IMR-90 (cell line): ENCODE results near the gene PCBP3. TPM values are rescaled to one million over a fixed set of nuclear protein-coding genes. Genes with fewer than 3 reads are reported as not detected.

ENCODE experiments used
- ATAC-seq: fragments of 200-7000 bp; cut with Tn5 transposase; 2 replicates; pipeline ENCODE4 v1.9.1; 2020; ENCODE audit warnings: low read depth, mild to moderate bottlenecking, moderate library complexity
- BruUV-seq: library from RNA; stranded (reverse); fragments of 400-500 nt; replicated peaks from 2 replicates; lab custom pipeline; 2021; lab: Mats Ljungman, UMichigan
- CTCF ChIA-PET: fragments of 300-600 bp; formaldehyde crosslinking; extraction: SDS; loops from one replicate; lab custom pipeline; 2021; ENCODE audit warnings: antibody characterized with exemption; lab: Yijun Ruan, JAX
- POLR2A ChIA-PET: fragments of 300-600 bp; sonication (Branson Sonifier 250); formaldehyde crosslinking; loops from one replicate; lab custom pipeline; 2022; ENCODE audit warnings: antibody characterized with exemption; ENCODE audit not compliant: unreplicated experiment; lab: Charles Lee
- DNase-seq: peaks from one replicate; pipeline ENCODE4 v3.0.0; 2013
- H2AFZ ChIP-seq: replicated peaks from 2 replicates; pipeline ENCODE3; 2013; ENCODE audit warnings: low read length, mild to moderate bottlenecking; ENCODE audit not compliant: poor library complexity
- H2AK5ac ChIP-seq: 2 replicates; pipeline ENCODE4 v1.6.1; 2013; ENCODE audit warnings: low read depth, low read length, inconsistent platforms
- H2AK9ac ChIP-seq: replicated peaks from 2 replicates; pipeline ENCODE3; 2013; ENCODE audit warnings: mild to moderate bottlenecking, low read depth, low read length, moderate library complexity; ENCODE audit not compliant: poor library complexity
- H2BK120ac ChIP-seq: 2 replicates; pipeline ENCODE4 v1.6.1; 2013; ENCODE audit warnings: low read depth, low read length, inconsistent platforms
- H2BK15ac ChIP-seq: 3 replicates; pipeline ENCODE4 v1.6.1; 2013; ENCODE audit warnings: low read depth, low read length, inconsistent platforms
- H2BK20ac ChIP-seq: 2 replicates; pipeline ENCODE4 v1.6.1; 2013; ENCODE audit warnings: low read depth, mild to moderate bottlenecking, inconsistent platforms, low read length, moderate library complexity
- H2BK5ac ChIP-seq: 2 replicates; pipeline ENCODE4 v1.6.1; 2013; ENCODE audit warnings: mild to moderate bottlenecking, low read depth, low read length, inconsistent platforms; ENCODE audit not compliant: poor library complexity, severe bottlenecking
- H3K14ac ChIP-seq: replicated peaks from 2 replicates; pipeline ENCODE4 v1.6.1; 2013; ENCODE audit warnings: low read depth, low read length, inconsistent platforms
- H3K18ac ChIP-seq: 2 replicates; pipeline ENCODE4 v1.6.1; 2013; ENCODE audit warnings: low read depth, low read length, control low read depth
- H3K23ac ChIP-seq: 2 replicates; pipeline ENCODE4 v1.6.1; 2013; ENCODE audit warnings: low read depth, low read length, inconsistent platforms
- H3K27ac ChIP-seq: 2 replicates; pipeline ENCODE4 v1.5.1; 2013; ENCODE audit warnings: mild to moderate bottlenecking, control low read depth, low read length; ENCODE audit not compliant: insufficient read depth
- H3K27me3 ChIP-seq: 2 replicates; pipeline ENCODE4 v1.6.1; 2013; ENCODE audit warnings: low read length; ENCODE audit not compliant: control insufficient read depth, insufficient read depth
- H3K36me3 ChIP-seq: 2 replicates; pipeline ENCODE4 v1.6.1; 2013; ENCODE audit warnings: low read length, mixed read lengths; ENCODE audit not compliant: control insufficient read depth, insufficient read depth
- H3K4ac ChIP-seq: 2 replicates; pipeline ENCODE4 v1.6.1; 2013; ENCODE audit warnings: low read depth, low read length, inconsistent platforms
- H3K4me1 ChIP-seq: 2 replicates; pipeline ENCODE4 v1.6.1; 2013; ENCODE audit warnings: low read length, mixed read lengths; ENCODE audit not compliant: control insufficient read depth, insufficient read depth
- H3K4me2 ChIP-seq: 2 replicates; pipeline ENCODE4 v1.6.1; 2013; ENCODE audit warnings: low read depth, mild to moderate bottlenecking, control low read depth, low read length, moderate library complexity
- H3K4me3 ChIP-seq: 2 replicates; pipeline ENCODE4 v1.5.1; 2013; ENCODE audit warnings: low read depth, mild to moderate bottlenecking, control low read depth, low read length, moderate library complexity; ENCODE audit not compliant: insufficient read depth
- H3K56ac ChIP-seq: 2 replicates; pipeline ENCODE4 v1.6.1; 2013; ENCODE audit warnings: low read length, inconsistent platforms; ENCODE audit not compliant: insufficient read depth; ENCODE audit errors: extremely low read depth
- H3K79me1 ChIP-seq, 2 experiments: 2 replicates each; pipeline ENCODE4 v1.6.1; 2013; ENCODE audit warnings: low read length in 2 of 2, inconsistent platforms in 1 of 2, low read depth in 1 of 2
- H3K9ac ChIP-seq: 2 replicates; pipeline ENCODE4 v1.6.1; 2013; ENCODE audit warnings: low read depth, low read length, control low read depth
- H3K9me1 ChIP-seq: 2 replicates; pipeline ENCODE4 v1.6.1; 2013; ENCODE audit warnings: low read length, inconsistent platforms; ENCODE audit not compliant: insufficient read depth
- H3K9me3 ChIP-seq: 2 replicates; pipeline ENCODE4 v1.6.1; 2013; ENCODE audit warnings: low read length; ENCODE audit not compliant: control insufficient read depth, insufficient read depth
- H4K20me1 ChIP-seq: 2 replicates; pipeline ENCODE4 v1.6.1; 2013; ENCODE audit warnings: low read length, inconsistent platforms; ENCODE audit not compliant: insufficient read depth
- H4K5ac ChIP-seq: 2 replicates; pipeline ENCODE4 v1.6.1; 2013; ENCODE audit warnings: mild to moderate bottlenecking, low read depth, low read length, control low read depth
- H4K8ac ChIP-seq, 2 experiments: 2 replicates each; pipeline ENCODE4 v1.6.1; 2013; ENCODE audit warnings: low read depth in 2 of 2, low read length in 2 of 2, control low read depth in 1 of 2, inconsistent platforms in 1 of 2
- H4K91ac ChIP-seq: 2 replicates; pipeline ENCODE4 v1.6.1; 2013; ENCODE audit warnings: low read depth, low read length, inconsistent platforms; ENCODE audit not compliant: insufficient read depth
- CEBPB ChIP-seq: IDR thresholded peaks from 2 replicates; pipeline ENCODE4 v1.6.1; 2012; ENCODE audit warnings: low read depth, low read length, improper control_type of control experiment
- CHD1 ChIP-seq: IDR thresholded peaks from 2 replicates; pipeline ENCODE4 v1.6.1; 2012; ENCODE audit warnings: low read depth, low read length, improper control_type of control experiment
- CTCF ChIP-seq: conservative IDR thresholded peaks from 2 replicates; pipeline ENCODE4 v1.5.1; 2012; ENCODE audit warnings: mild to moderate bottlenecking, low read depth, low read length, improper control_type of control experiment
- ELK1 ChIP-seq: fragments of 150-350 bp; IDR thresholded peaks from 2 replicates; pipeline ENCODE4 v1.6.1; 2016; ENCODE audit warnings: low read depth, mild to moderate bottlenecking, low read length, moderate library complexity, borderline replicate concordance
- FOS ChIP-seq: fragments of 150-350 bp; IDR thresholded peaks from 2 replicates; pipeline ENCODE4 v1.6.1; 2016; ENCODE audit warnings: low read depth, low read length
- MAFK ChIP-seq: IDR thresholded peaks from 2 replicates; pipeline ENCODE4 v1.6.1; 2012; ENCODE audit warnings: low read depth, low read length, improper control_type of control experiment
- MAZ ChIP-seq: IDR thresholded peaks from 2 replicates; pipeline ENCODE4 v1.6.1; 2012; ENCODE audit warnings: low read depth, mild to moderate bottlenecking, low read length, improper control_type of control experiment, moderate library complexity, borderline replicate concordance
- MXI1 ChIP-seq: IDR thresholded peaks from 2 replicates; pipeline ENCODE4 v1.6.1; 2012; ENCODE audit warnings: low read depth, mild to moderate bottlenecking, low read length, moderate library complexity, borderline replicate concordance
- NFE2L2 ChIP-seq: fragments of 150-350 bp; IDR thresholded peaks from 2 replicates; pipeline ENCODE4 v1.6.1; 2016; ENCODE audit warnings: low read depth, mild to moderate bottlenecking, low read length
- RAD21 ChIP-seq: IDR thresholded peaks from 2 replicates; pipeline ENCODE4 v1.6.1; 2012; ENCODE audit warnings: low read length, improper control_type of control experiment
- RCOR1 ChIP-seq: IDR thresholded peaks from 2 replicates; pipeline ENCODE4 v1.6.1; 2012; ENCODE audit warnings: mild to moderate bottlenecking, low read length, improper control_type of control experiment; ENCODE audit not compliant: insufficient replicate concordance
- RFX5 ChIP-seq: IDR thresholded peaks from 2 replicates; pipeline ENCODE4 v1.8.0; 2012; ENCODE audit warnings: low read depth, mild to moderate bottlenecking, low read length, moderate library complexity
- SMC3 ChIP-seq: fragments of 150-350 bp; IDR thresholded peaks from 2 replicates; pipeline ENCODE4 v1.6.1; 2016; ENCODE audit warnings: low read depth, mild to moderate bottlenecking, antibody characterized with exemption, low read length, moderate library complexity
- USF2 ChIP-seq: fragments of 150-350 bp; IDR thresholded peaks from 2 replicates; pipeline ENCODE4 v1.6.1; 2017; ENCODE audit warnings: mild to moderate bottlenecking, antibody characterized with exemption, low read length, low read depth
- WGBS, 2 experiments: methylation state at CpG; one replicate each; pipeline versions ENCODE4 v1.1.5 to v1.1.7; 2013; ENCODE audit warnings: missing lambda C conversion rate in 2 of 2; ENCODE audit not compliant: insufficient read length in 1 of 2; ENCODE audit errors: extremely low coverage in 2 of 2; 5-methylcytosine and 5-hydroxymethylcytosine counted together
- dilution Hi-C: fragments of 300-500 bp; cut with HindIII; formaldehyde crosslinking; loops from one replicate; pipeline ENCODE4 v1.14.3; 2018; ENCODE audit warnings: low sequenced_read_pairs; ENCODE audit not compliant: unreplicated experiment
- in situ Hi-C: fragments of 300-500 bp; cut with MboI; formaldehyde crosslinking; loops from 3 replicates; pipeline ENCODE4 v1.14.3; 2019; ENCODE audit warnings: low sequenced_read_pairs, inconsistent platforms, mixed read lengths
- intact Hi-C: fragments of 100-400 bp; cut with micrococcal nuclease; formaldehyde crosslinking; loops from 2 replicates; pipeline ENCODE4 v1.10.0; 2022
- polyA plus RNA-seq, 3 experiments: library from polyadenylated mRNA; depleted of rRNA; stranded (reverse); fragments of >200 nt; gene quantifications; 2 replicates each; pipeline ENCODE4 v1.2.3, GENCODE V29; 2012; ENCODE audit warnings: low replicate concordance in 1 of 3
- total RNA-seq: library from RNA; depleted of rRNA; stranded (reverse); fragments of >200 nt; gene quantifications from 2 replicates; pipeline ENCODE4 v1.2.3, GENCODE V29; 2012

PCBP3 gene
- total and polyA plus RNA-seq, 2 of the 4 experiments (the other 2 are of a cell fraction) = 2.9 to 3.9 TPM

- no peak overlapping the region for H2AK5ac ChIP-seq
- ATAC-seq = no peak
- H2AFZ ChIP-seq = no peak overlapping the region
- H3K9ac ChIP-seq = no peak overlapping the region
- no peak overlapping the region for H2BK20ac ChIP-seq
- no peaks in the 10 kb centered on the region for H3K27me3 ChIP-seq
- no peak overlapping the region for H3K18ac ChIP-seq
- in situ Hi-C loops = no loop called here
- no peak overlapping the region for H4K5ac ChIP-seq
- dilution Hi-C loops = no loop called here
- H2BK120ac ChIP-seq = no peak overlapping the region
- peak overlapping the region; percentile 66; the same call in 1 of the 2 replicates for H3K27ac ChIP-seq
- DNase-seq = no peak
- no peak overlapping the region for H4K91ac ChIP-seq
- H3K4me2 ChIP-seq = no peak overlapping the region
- H3K56ac ChIP-seq = no peak overlapping the region
- H3K4me3 ChIP-seq = no peak overlapping the region
- peaks cover 88% of the 10 kb centered on the region for H4K20me1 ChIP-seq
- H3K9me1 ChIP-seq = 0 out of 2 replicates have a peak, but pooled peaks cover 12% of the 10 kb centered on the region
- no peak overlapping the region for H2BK5ac ChIP-seq
- ChIA-PET POLR2A (interaction anchor here (0.9 to 1.1 kb wide), 4 partner anchors 8 to 74 kb away, joined by 3 to 5 read pairs (median 4); no protein-coding TSS in a partner anchor), CTCF (no interaction called here)
- intact Hi-C loops = no loop called here
- H3K4ac ChIP-seq = no peak overlapping the region
- H2AK9ac ChIP-seq = no peak overlapping the region
- no peak overlapping the region for H3K23ac ChIP-seq
- no peaks in the 10 kb centered on the region for H3K9me3 ChIP-seq
- peaks cover 90% of the 10 kb centered on the region for H3K36me3 ChIP-seq
- H3K14ac ChIP-seq = no peak overlapping the region
- H3K4me1 ChIP-seq = peaks cover 6% of the 10 kb centered on the region; the same call in 1 of the 2 replicates
- 85% methylated on average over 6 of the region's 45 CpGs; no CpG with 5 or more reads in 1 of the 2 experiments for WGBS, 2 experiments
- H4K8ac ChIP-seq = no peak overlapping the region
- no peak overlapping the region for H2BK15ac ChIP-seq
- BruUV-seq = no TSS peak
- H3K79me1 ChIP-seq = peaks cover 27 to 83% of the 10 kb centered on the region in 2 experiments
- TF ChIP-seq NFE2L2 (no peak), CEBPB (no peak), SMC3 (no peak), CHD1 (no peak), CTCF (no peak), USF2 (no peak), MXI1 (no peak), RAD21 (no peak), RFX5 (no peak), MAFK (no peak), MAZ (no peak), RCOR1 (no peak), ELK1 (no peak), FOS (no peak)
Observed at GRCh38 chr21:45990741-45991605, 347.4 kb downstream of the PCBP3 start.
